Osteoblast (primary cell): Measurements from ENCODE around the gene PCNP. TPM values are rescaled to one million over a fixed set of nuclear protein-coding genes. Genes with fewer than 3 reads are reported as not detected.
"Not testable (repeated sequence)": the region's sequence is repeated elsewhere in the genome, so short reads cannot be mapped to it uniquely, and the experiment has no call there.

Source experiments
- DNase-seq: peaks from one replicate; pipeline ENCODE4 v3.0.0; 2011; ENCODE audit warnings: low spot score, mixed read lengths; ENCODE audit not compliant: insufficient read length; ENCODE audit errors: missing footprints
- H2AFZ ChIP-seq: 2 replicates; pipeline ENCODE4 v1.6.0; 2011; ENCODE audit warnings: mild to moderate bottlenecking, low read length
- H3K27ac ChIP-seq: 2 replicates; pipeline ENCODE4 v1.5.1; 2011; ENCODE audit warnings: mild to moderate bottlenecking, low read depth, low read length, moderate library complexity
- H3K27me3 ChIP-seq: 2 replicates; pipeline ENCODE4 v1.6.0; 2012; ENCODE audit warnings: mild to moderate bottlenecking, control low read depth, inconsistent platforms, low read length, moderate library complexity; ENCODE audit not compliant: insufficient read depth
- H3K36me3 ChIP-seq: 2 replicates; pipeline ENCODE4 v1.5.1; 2011; ENCODE audit warnings: mild to moderate bottlenecking, low read length, control low read depth, moderate library complexity; ENCODE audit not compliant: insufficient read depth
- H3K4me1 ChIP-seq: 2 replicates; pipeline ENCODE4 v1.5.1; 2011; ENCODE audit warnings: mild to moderate bottlenecking, low read length, control low read depth, moderate library complexity; ENCODE audit not compliant: insufficient read depth
- H3K4me2 ChIP-seq: 2 replicates; pipeline ENCODE4 v1.6.0; 2011; ENCODE audit warnings: mild to moderate bottlenecking, low read length; ENCODE audit not compliant: insufficient read depth
- H3K4me3 ChIP-seq: fragments of 200-600 bp; sonication (generic); 3 replicates; pipeline ENCODE4 v1.5.1; 2012; ENCODE audit warnings: mild to moderate bottlenecking, low read length, inconsistent platforms; ENCODE audit not compliant: insufficient read depth
- H3K79me2 ChIP-seq: 2 replicates; pipeline ENCODE4 v1.6.0; 2012; ENCODE audit warnings: mild to moderate bottlenecking, low read length, control low read depth, inconsistent platforms; ENCODE audit not compliant: insufficient read depth
- H3K9me3 ChIP-seq: 2 replicates; pipeline ENCODE4 v1.5.1; 2011; ENCODE audit warnings: low read depth, low read length, control low read depth
- H4K20me1 ChIP-seq: 2 replicates; pipeline ENCODE4 v1.6.0; 2012; ENCODE audit warnings: mild to moderate bottlenecking, low read length, control low read depth; ENCODE audit not compliant: insufficient read depth
- CTCF ChIP-seq: IDR thresholded peaks from 2 replicates; pipeline ENCODE4 v1.5.1; 2011; ENCODE audit warnings: mild to moderate bottlenecking, low read depth, low read length, moderate library complexity; ENCODE audit errors: extremely low read depth
- total RNA-seq: library from RNA; depleted of rRNA; stranded (reverse); fragments of >200 nt; gene quantifications from 2 replicates; pipeline ENCODE4 v1.2.3, GENCODE V29; 2012

Gene PCNP
- total RNA-seq, 1 donor, result 92.6 TPM

- no peak overlapping the region for H2AFZ ChIP-seq
- peaks cover 12% of the 10 kb centered on the region for H3K27me3 ChIP-seq
- no peak overlapping the region for H3K4me3 ChIP-seq
- H3K36me3 ChIP-seq, result no peaks in the 10 kb centered on the region
- no peak overlapping the region for H3K4me2 ChIP-seq
- H4K20me1 ChIP-seq, result no peaks in the 10 kb centered on the region
- no peaks in the 10 kb centered on the region for H3K4me1 ChIP-seq
- H3K27ac ChIP-seq, result no peak overlapping the region
- no peak for DNase-seq
- no peaks in the 10 kb centered on the region for H3K9me3 ChIP-seq
- H3K79me2 ChIP-seq, result no peaks in the 10 kb centered on the region
- TF ChIP-seq CTCF, result no peak
These were observed 40.4 kb upstream of the PCNP start for GRCh38 chr3:101533603-101533968.

GRCh38 chr3:101535221-101535620 lies 38.8 kb upstream of the PCNP start:
- no peaks in the 10 kb centered on the region for H3K79me2 ChIP-seq
- no peak for DNase-seq
- TF ChIP-seq CTCF, result no peak
- H4K20me1 ChIP-seq, result no peaks in the 10 kb centered on the region
- H3K4me1 ChIP-seq, result no peaks in the 10 kb centered on the region
- H2AFZ ChIP-seq, result no peak overlapping the region
- peaks cover 12% of the 10 kb centered on the region for H3K27me3 ChIP-seq
- no peak overlapping the region for H3K4me2 ChIP-seq
- H3K27ac ChIP-seq, result no peak overlapping the region
- no peaks in the 10 kb centered on the region for H3K9me3 ChIP-seq
- no peaks in the 10 kb centered on the region for H3K36me3 ChIP-seq
- H3K4me3 ChIP-seq, result no peak overlapping the region

- Histone ChIP-seq H3K9me3 (no peaks in the 10 kb centered on the region), H3K4me3 (no peak overlapping the region), H2AFZ (no peak overlapping the region), H3K27me3 (peaks cover 12% of the 10 kb centered on the region), H3K36me3 (no peaks in the 10 kb centered on the region), H3K4me1 (no peaks in the 10 kb centered on the region), H3K4me2 (no peak overlapping the region), H3K79me2 (no peaks in the 10 kb centered on the region), H4K20me1 (no peaks in the 10 kb centered on the region), H3K27ac (no peak overlapping the region)
- DNase-seq, result no peak
- TF ChIP-seq CTCF, result no peak
These were observed 37.7 kb upstream of the PCNP start for GRCh38 chr3:101536266-101536665.

GRCh38 chr3:101536955-101537354 lies 37.0 kb upstream of the PCNP start:
- not testable (repeated sequence) for H3K4me1 ChIP-seq, H3K79me2 ChIP-seq, DNase-seq, H2AFZ ChIP-seq, H3K27ac ChIP-seq, H3K36me3 ChIP-seq, H3K4me3 ChIP-seq, H3K9me3 ChIP-seq, H4K20me1 ChIP-seq, H3K4me2 ChIP-seq
- peaks cover 12% of the 10 kb centered on the region for H3K27me3 ChIP-seq

- TF ChIP-seq CTCF, result no peak
- no peaks in the 10 kb centered on the region for H3K79me2 ChIP-seq
- no peaks in the 10 kb centered on the region for H3K36me3 ChIP-seq
- H4K20me1 ChIP-seq, result no peaks in the 10 kb centered on the region
- no peak for DNase-seq
- no peaks in the 10 kb centered on the region for H3K9me3 ChIP-seq
- H3K27me3 ChIP-seq, result no peaks in the 10 kb centered on the region
- H2AFZ ChIP-seq, result no peak overlapping the region
- H3K4me2 ChIP-seq, result no peak overlapping the region
- H3K4me1 ChIP-seq, result no peaks in the 10 kb centered on the region
- no peak overlapping the region for H3K4me3 ChIP-seq
- H3K27ac ChIP-seq, result no peak overlapping the region
These were observed 31.0 kb upstream of the PCNP start for GRCh38 chr3:101542957-101543356.
